Stimulated activated CD4-positive, alpha-beta T cell treated with anti-CD3 and anti-CD28 coated beads, Interleukin-2, amount 100 ng/mL, for 24 hours (primary cell): ENCODE results near the gene PLSCR5.

Experiments
- DNase-seq, 2 donors: peaks; one replicate each; pipeline ENCODE4 v3.0.0-alpha.2; 2020

The PLSCR5 gene

DNA sequence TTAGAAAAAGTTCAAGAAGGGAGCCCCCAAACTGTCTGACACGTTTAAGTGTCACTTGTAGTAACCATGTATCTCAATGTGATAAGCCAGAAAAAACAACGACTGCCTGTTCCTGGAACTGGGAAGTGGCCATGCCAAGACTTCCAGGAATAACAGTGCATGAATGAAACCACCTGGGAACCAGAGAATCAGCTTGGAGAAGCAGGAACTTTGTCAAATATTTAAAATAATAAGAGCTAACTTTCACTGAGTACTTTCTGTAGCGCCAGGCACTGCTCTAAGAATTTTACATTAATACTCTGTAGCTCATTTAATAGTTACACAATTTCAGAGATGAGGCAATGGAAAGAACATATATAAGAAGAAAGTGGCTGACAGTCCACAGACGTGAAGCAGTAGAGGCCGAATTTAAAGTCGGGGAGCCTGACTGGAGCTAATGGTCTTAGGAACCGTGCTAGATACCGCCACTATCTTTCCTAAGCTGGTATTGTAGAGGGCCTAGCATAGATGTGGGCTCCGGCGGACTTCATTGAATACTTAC is 61.6 kb downstream of the PLSCR5 start:
- no peak for DNase-seq

DNA sequence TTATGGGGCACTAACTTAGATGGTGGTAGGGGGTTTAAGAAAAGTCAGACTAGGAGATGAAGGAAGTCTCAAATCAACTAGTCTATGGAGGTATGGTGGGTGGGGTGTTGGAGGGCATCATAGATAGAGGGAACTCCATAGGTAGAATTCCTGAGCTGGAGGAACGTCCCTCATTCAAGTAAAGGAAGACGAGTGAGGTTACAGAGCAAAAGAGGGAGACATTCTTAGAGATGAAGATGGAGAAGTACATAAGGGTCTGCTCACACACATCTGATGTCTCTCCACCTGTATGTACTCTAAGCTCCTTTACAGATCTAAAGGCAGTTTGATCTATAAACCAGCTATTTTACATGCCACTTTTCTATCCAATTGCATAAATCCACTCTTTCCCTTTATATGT is 62.2 kb downstream of the PLSCR5 start:
- DNase-seq, result no peak

DNA sequence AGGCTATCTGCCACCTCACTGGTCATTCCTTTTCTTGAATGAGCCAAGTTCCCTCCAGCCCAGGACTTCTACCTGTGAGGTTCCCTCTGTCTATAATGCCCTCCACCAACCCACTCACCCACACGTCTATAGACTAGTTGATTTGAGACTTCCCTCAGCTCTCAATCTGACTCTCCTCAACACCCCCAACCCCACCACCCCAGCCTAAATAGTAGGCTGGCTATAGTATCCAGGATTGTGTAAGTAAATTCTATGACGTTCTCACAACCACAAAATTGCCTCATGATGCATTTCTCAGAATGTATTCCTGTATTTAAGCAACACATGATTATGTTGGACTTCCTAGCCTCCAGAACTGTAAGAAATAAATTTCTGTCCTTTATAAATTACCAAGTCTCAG is 63.0 kb downstream of the PLSCR5 start:
- no peak for DNase-seq

DNA sequence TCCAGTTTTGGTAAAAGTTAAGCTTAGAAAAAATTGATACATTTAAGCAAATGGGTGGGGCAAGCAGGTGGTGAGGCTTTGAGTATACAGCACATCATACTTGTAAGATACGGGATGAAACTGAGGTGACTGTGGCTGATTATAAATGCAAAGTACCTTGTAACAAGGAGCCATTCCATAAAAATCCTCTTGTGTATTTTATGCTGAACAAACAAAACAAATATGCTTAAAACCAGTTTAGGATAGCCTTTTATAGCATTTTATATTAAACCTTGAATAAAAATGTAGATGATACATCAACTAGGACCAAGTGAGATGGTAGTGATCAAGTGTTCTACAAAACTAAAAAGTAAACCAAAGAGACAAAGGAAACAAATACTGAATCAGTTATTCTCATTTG is 64.2 kb downstream of the PLSCR5 start:
- DNase-seq, result no peak

DNA sequence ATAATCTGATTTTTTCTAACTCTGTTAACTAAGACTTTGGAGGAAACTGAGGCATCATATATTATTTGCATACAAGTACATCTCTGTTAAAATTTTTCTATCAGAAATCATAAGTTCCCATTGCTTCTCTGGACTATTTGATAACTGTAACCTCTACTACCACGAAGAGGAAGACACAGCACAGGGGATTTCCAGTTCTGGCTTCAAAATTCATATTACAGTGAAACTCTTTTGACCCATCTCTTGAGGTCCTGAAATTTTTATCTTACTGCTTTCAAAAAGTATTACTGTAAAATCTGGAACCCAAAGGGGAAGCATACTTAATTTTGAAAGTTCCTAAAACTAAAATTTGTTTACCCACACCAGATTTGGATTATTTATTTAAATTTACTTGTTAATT is 64.9 kb downstream of the PLSCR5 start:
- DNase-seq, result no peak

DNA sequence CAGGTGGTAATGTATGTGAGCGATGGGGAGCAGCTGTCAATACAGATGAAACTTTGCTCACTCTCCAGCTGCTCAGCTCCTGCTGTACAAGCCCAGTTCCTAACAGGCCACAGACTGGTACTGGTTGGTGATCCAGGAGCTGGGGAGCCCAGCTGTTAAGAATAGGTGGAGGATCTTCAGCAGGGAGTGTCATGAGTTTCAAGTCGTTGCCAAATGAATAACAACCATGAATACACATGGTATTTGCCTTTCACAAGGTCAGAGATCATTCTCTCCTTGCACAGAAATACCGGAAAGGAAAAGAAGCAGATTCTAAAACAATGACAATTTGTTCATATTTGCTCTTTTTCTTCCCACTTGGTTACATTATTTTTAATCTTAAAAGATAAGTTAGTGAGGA is 65.8 kb downstream of the PLSCR5 start:
- no peak for DNase-seq

DNA sequence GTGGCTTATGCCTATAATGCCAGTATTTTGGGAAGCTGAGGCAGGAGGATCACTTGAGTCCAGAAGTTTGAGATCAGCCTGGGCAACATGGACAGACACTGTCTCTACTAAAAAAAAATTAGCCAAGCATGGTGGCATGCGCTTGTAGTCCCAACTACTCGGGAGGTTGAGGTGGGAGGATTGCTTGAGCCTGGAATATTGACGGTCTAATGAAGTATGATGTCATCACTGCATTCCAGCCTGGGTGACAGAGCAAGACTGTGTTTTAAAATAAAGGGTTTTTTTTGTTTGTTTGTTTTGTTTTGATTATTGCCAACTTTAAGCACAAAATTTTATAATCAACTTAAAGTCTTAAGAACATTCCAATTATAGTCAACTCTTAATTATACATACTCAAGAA is 67.5 kb downstream of the PLSCR5 start:
- no peak for DNase-seq

DNA sequence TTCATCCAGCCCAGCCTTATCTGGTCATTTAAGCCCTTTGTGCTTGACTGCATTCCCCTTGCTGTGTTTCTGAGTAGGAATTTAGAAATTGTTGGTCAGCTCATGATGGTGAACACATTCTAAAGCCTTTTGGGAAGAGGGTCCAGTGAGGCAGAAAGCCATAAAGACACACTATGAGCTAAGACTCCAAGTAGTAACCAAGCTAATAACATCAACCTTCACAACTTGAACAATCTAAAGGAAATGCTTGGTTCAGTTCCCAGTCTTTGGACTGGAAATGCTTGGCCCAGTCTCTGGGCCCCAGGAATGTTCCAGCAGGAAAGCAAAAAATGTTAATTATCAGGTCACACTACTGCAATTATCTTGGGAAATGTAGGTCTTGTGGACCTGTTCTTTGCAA is 68.5 kb downstream of the PLSCR5 start:
- DNase-seq, result no peak
